HepG2 (cell line): ENCODE measurements around the gene MTHFR. TPM values are rescaled to one million over a fixed set of nuclear protein-coding genes. Genes with fewer than 3 reads are reported as not detected.

Experiments used
- ATAC-seq: fragments of 200-7000 bp; cut with Tn5 transposase; 3 replicates; pipeline ENCODE4 v1.9.1; 2020; ENCODE audit warnings: mild to moderate bottlenecking, moderate library complexity
- BruUV-seq: library from RNA; stranded (reverse); fragments of 400-500 nt; replicated peaks from 2 replicates; lab custom pipeline; 2021; lab: Mats Ljungman, UMichigan
- CTCF ChIA-PET: fragments of 300-600 bp; formaldehyde crosslinking; extraction: SDS; loops from one replicate; lab custom pipeline; 2021; ENCODE audit warnings: low total read pairs, inconsistent platforms, low intra/inter-chr PET ratio; lab: Yijun Ruan, JAX
- POLR2A ChIA-PET: fragments of 350-600 bp; sonication (Branson Sonifier 250); formaldehyde crosslinking; loops from one replicate; lab custom pipeline; 2020; ENCODE audit warnings: antibody characterized with exemption, inconsistent platforms; lab: Yijun Ruan, JAX
- DNase-seq: peaks from one replicate; pipeline ENCODE4 v3.0.0-alpha.2; 2015; ENCODE audit warnings: low spot score
- FAIRE-seq: peaks from 3 replicates; lab custom pipeline; 2011; peaks lifted over from hg19 to GRCh38; lab: Jason Lieb, UNC
- H2AFZ ChIP-seq: one replicate; pipeline ENCODE4 v1.6.1; 2011; ENCODE audit warnings: low read length, inconsistent platforms
- H3K27ac ChIP-seq: fragments of 300-600 bp; 3 replicates; pipeline ENCODE4 v1.8.0; 2011; ENCODE audit warnings: mixed run types, mild to moderate bottlenecking, mixed read lengths, low read length, inconsistent platforms; ENCODE audit not compliant: insufficient read depth; ENCODE audit errors: extremely low read length
- H3K27me3 ChIP-seq, 2 experiments: fragments of 200-600 bp in 1 of 2; 2 replicates in 1 of 2; 3 replicates in 1 of 2; pipeline versions ENCODE4 v1.6.0 to v1.8.0; 2011; ENCODE audit warnings: low read length in 2 of 2, mild to moderate bottlenecking in 2 of 2, moderate library complexity in 2 of 2, inconsistent platforms in 1 of 2; ENCODE audit not compliant: insufficient read depth in 2 of 2, control insufficient read depth in 1 of 2
- H3K36me3 ChIP-seq, 2 experiments: fragments of 200-600 bp in 1 of 2; replicated peaks in 1 of 2; 2 replicates in 1 of 2; 3 replicates in 1 of 2; pipeline versions ENCODE4 v1.5.1 to v1.8.0; 2011; ENCODE audit warnings: low read length in 2 of 2, inconsistent platforms in 1 of 2; ENCODE audit not compliant: insufficient read depth in 2 of 2, control insufficient read depth in 1 of 2
- H3K4me1 ChIP-seq: 2 replicates; pipeline ENCODE4 v1.5.1; 2012; ENCODE audit warnings: low read length, inconsistent platforms; ENCODE audit not compliant: insufficient read depth
- H3K4me2 ChIP-seq: 2 replicates; pipeline ENCODE4 v1.6.0; 2011; ENCODE audit warnings: low read depth, low read length, inconsistent platforms
- H3K4me3 ChIP-seq, 3 experiments: fragments of 200-600 bp in 1 of 3; sonication (generic), shearing (Covaris generic) in 1 of 3; replicated peaks in 1 of 3; 2 replicates each; pipeline ENCODE4 v1.5.1; 2011 to 2016; ENCODE audit warnings: low read length in 3 of 3, inconsistent platforms in 2 of 3, low read depth in 2 of 3, mild to moderate bottlenecking in 2 of 3, control low read depth in 1 of 3, mixed read lengths in 1 of 3; ENCODE audit not compliant: insufficient read depth in 1 of 3
- H3K79me2 ChIP-seq: one replicate; pipeline ENCODE4 v1.6.1; 2011; ENCODE audit warnings: low read length, inconsistent platforms; ENCODE audit not compliant: insufficient read depth
- H3K9ac ChIP-seq: 2 replicates; pipeline ENCODE4 v1.6.0; 2011; ENCODE audit warnings: mild to moderate bottlenecking, low read depth, low read length, inconsistent platforms; ENCODE audit not compliant: insufficient read depth
- H3K9me3 ChIP-seq: 2 replicates; pipeline ENCODE4 v1.5.1; 2012; ENCODE audit warnings: mild to moderate bottlenecking, low read length
- H4K20me1 ChIP-seq: 2 replicates; pipeline ENCODE4 v1.6.0; 2011; ENCODE audit warnings: inconsistent platforms, mild to moderate bottlenecking, low read length, moderate library complexity; ENCODE audit not compliant: insufficient read depth
- ATF4 ChIP-seq, 2 experiments: fragments of 450-650 bp in 1 of 2; sonication (generic) in 1 of 2; formaldehyde crosslinking; IDR thresholded peaks; 2 replicates each; pipeline versions ENCODE4 v1.5.0 to v1.8.0; 2020 to 2022; ENCODE audit warnings: mild to moderate bottlenecking in 1 of 2, missing genetic modification reagents in 1 of 2
- GATA4 ChIP-seq: sonication (generic); IDR thresholded peaks from 2 replicates; pipeline ENCODE4 v1.6.1; 2016; ENCODE audit warnings: antibody characterized with exemption, low read depth, borderline replicate concordance
- HMG20B ChIP-seq: conservative IDR thresholded peaks from 2 replicates; pipeline ENCODE4 v1.6.1; 2016; ENCODE audit warnings: missing genetic modification reagents, missing compliant biosample characterization
- HOXD1 ChIP-seq: sonication (generic); formaldehyde crosslinking; IDR thresholded peaks from 2 replicates; pipeline ENCODE4 v1.5.0; 2020; ENCODE audit warnings: missing genetic modification reagents
- MEF2D ChIP-seq: sonication (generic); formaldehyde crosslinking; IDR thresholded peaks from 2 replicates; pipeline ENCODE4 v1.5.1; 2020; ENCODE audit warnings: mild to moderate bottlenecking, missing genetic modification reagents
- MXI1 ChIP-seq: IDR thresholded peaks from 3 replicates; pipeline ENCODE4 v1.6.1; 2012; ENCODE audit warnings: low read depth, low read length, inconsistent platforms, borderline replicate concordance
- PHF21A ChIP-seq: sonication (generic); formaldehyde crosslinking; IDR thresholded peaks from 2 replicates; pipeline ENCODE4 v1.5.0; 2020; ENCODE audit warnings: mild to moderate bottlenecking, missing genetic modification reagents
- ZFP62 ChIP-seq: sonication (generic); formaldehyde crosslinking; IDR thresholded peaks from 2 replicates; pipeline ENCODE4 v1.4.0; 2020; ENCODE audit warnings: missing genetic modification reagents
- ZNF30 ChIP-seq: sonication (generic); formaldehyde crosslinking; IDR thresholded peaks from 2 replicates; pipeline ENCODE4 v1.5.0; 2020; ENCODE audit warnings: mild to moderate bottlenecking, missing genetic modification reagents
- ZNF749 ChIP-seq: sonication (generic); formaldehyde crosslinking; IDR thresholded peaks from 2 replicates; pipeline ENCODE4 v1.8.0; 2022; ENCODE audit warnings: mild to moderate bottlenecking, missing genetic modification reagents, moderate library complexity, borderline replicate concordance
- WGBS: methylation state at CpG from one replicate; pipeline ENCODE4 v1.1.6; 2017; ENCODE audit warnings: low lambda C conversion rate; 5-methylcytosine and 5-hydroxymethylcytosine counted together
- in situ Hi-C: cut with HindIII; loops from 2 replicates; pipeline ENCODE4 v1.10.0; 2017; ENCODE audit warnings: low pct_unique_long_range_greater_than_20kb; ENCODE audit not compliant: extremely low pct_ligation_motif_present
- intact Hi-C: fragments of 100-400 bp; cut with micrococcal nuclease; formaldehyde crosslinking; loops from one replicate; pipeline ENCODE4 v1.10.0; 2022; ENCODE audit not compliant: unreplicated experiment
- polyA plus RNA-seq, 8 experiments: library from polyadenylated mRNA; depleted of rRNA in 3 of 8; stranded (reverse) in 7 of 8; unstranded in 1 of 8; fragments of >200 nt; fragmentation: Illumina TruSeq in 4 of 8; extraction: Trizol in 4 of 8; gene quantifications; 2 replicates each; pipeline versions ENCODE4 v1.2.1 to v1.2.3, GENCODE V29; 2011 to 2016; ENCODE audit warnings: low read depth in 4 of 8, missing spikeins in 1 of 8, mixed read lengths in 1 of 8; ENCODE audit not compliant: insufficient read depth in 1 of 8
- total RNA-seq, 5 experiments: library from RNA; depleted of rRNA; stranded (reverse); fragments of >200 nt; fragmentation: Illumina TruSeq; extraction: Trizol; gene quantifications; 2 replicates each; pipeline ENCODE4 v1.2.3, GENCODE V29; 2016; ENCODE audit warnings: low read depth in 1 of 5

MTHFR gene
- total and polyA plus RNA-seq, 2 of the 13 experiments (the other 11 are each of a cell fraction or from before 2014, with no cell fraction given), result 3.8 to 8.2 TPM

- H3K36me3 ChIP-seq, result peaks cover 44 to 89% of the 10 kb centered on the region in 2 experiments
- no peak overlapping the region for H3K4me2 ChIP-seq
- no peak for DNase-seq
- no peaks in the 10 kb centered on the region for H4K20me1 ChIP-seq
- POLR2A ChIA-PET, result no interaction called here
- no TSS peak for BruUV-seq
- CTCF ChIA-PET, result no interaction called here
- TF ChIP-seq MEF2D (CRISPR knock-in tag), result no peak
- no peak for TF ChIP-seq ZFP62 (CRISPR knock-in tag)
- TF ChIP-seq HOXD1, result no peak
- TF ChIP-seq MXI1, result no peak
- TF ChIP-seq ZNF749, result no peak
- no peak for TF ChIP-seq GATA4
- TF ChIP-seq HMG20B (CRISPR knock-in tag), result no peak
- TF ChIP-seq ZNF30 (CRISPR knock-in tag), result no peak
- no peak for TF ChIP-seq PHF21A (CRISPR knock-in tag)
- no peak for TF ChIP-seq ATF4 (CRISPR knock-in tag; IDR thresholded peaks at IDR 0.05)
- TF ChIP-seq, all 625 proteins: peak for 0
- H3K9me3 ChIP-seq, result no peaks in the 10 kb centered on the region
- no peaks in the 10 kb centered on the region for H3K27me3 ChIP-seq
- WGBS, result 93% methylated on average over 6 of the region's 8 CpGs
- ATAC-seq, result no peak
- no peak overlapping the region for H2AFZ ChIP-seq
- no peak overlapping the region for H3K9ac ChIP-seq
- H3K79me2 ChIP-seq, result no peaks in the 10 kb centered on the region
- H3K4me1 ChIP-seq, result no peaks in the 10 kb centered on the region
- no peak overlapping the region for H3K27ac ChIP-seq
- H3K4me3 ChIP-seq, result no peak overlapping the region
- in situ Hi-C loops, result loop anchor here (10.0 kb wide), 1 partner anchor 131 kb away; no protein-coding TSS in a partner anchor
- intact Hi-C loops, result no loop called here
- FAIRE-seq, result no peak
These were observed 27.7 kb upstream of the MTHFR start for GRCh38 chr1:11833497-11833896.
